NCI-H2196 (cell line): ENCODE data around the gene TCF4.

Experiments used
- DNase-seq: peaks from one replicate; lab custom pipeline; 2025; ENCODE audit not compliant: unreplicated experiment; lab: John Stamatoyannopoulos, UW

The TCF4 gene

GRCh38 chr18:55396267-55396905 is 191.6 kb downstream of the TCF4 start:
- no peak for DNase-seq

DNA sequence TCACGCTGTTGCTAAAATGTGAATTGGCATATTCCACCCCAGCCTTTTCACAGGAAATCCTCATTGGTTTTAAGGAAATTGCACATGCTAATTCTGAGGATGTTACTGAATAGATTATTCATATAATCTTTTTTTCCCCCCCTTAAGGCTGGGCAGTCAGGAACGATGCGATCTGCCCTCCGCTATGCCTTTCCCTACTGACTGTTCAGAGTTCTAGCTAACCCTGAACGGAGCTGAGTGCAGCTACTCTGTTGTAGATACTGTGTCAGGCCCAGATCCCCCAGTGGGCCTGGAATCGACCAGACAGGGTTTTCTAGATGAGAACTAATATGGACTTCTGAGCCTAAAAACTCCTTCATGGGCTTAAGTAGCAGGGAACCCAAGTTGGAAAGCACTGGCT is 192.2 kb downstream of the TCF4 start:
- no peak for DNase-seq

- DNase-seq = no peak
Observed at GRCh38 chr18:55390898-55391297, 197.1 kb downstream of the TCF4 start.

DNA sequence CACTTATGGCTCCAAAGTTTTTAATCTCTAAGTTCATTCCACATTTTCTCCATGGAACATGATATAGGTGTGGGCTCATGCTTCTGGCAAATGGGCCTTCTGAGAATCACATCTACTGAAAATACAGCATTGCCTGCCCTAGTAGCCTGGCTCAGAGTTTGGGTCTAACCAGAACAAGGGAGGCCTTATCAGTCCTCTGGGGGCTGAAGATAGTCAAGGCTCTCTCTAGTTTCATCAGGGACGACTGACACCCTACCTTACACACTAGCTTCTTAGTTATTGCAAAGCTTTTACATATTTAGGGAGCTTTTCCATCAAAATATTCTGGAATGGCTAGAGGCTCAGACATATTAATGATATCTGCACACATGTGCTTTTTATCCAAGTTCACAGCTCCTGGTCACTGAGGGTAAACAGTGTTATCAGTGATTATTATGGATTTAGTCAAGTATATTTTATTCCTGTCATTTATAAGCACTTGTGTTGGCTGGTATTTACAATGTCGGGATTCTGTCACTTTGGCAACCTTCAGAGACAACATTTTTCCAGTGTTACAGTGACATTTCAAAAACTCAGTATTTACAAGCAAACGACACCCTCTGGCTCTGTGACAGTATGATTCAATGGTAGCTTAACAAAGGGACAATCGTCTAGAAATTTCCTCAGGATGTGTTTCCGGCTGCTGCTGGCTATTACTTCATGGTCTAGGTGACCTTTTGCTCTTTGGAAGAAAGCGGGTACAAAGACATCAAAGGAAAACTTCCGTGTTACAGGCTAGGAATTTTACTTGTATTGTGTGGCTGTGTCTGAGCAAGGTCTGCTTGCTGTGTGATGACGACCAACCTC is 200.6 kb downstream of the TCF4 start:
- DNase-seq = no peak

DNA sequence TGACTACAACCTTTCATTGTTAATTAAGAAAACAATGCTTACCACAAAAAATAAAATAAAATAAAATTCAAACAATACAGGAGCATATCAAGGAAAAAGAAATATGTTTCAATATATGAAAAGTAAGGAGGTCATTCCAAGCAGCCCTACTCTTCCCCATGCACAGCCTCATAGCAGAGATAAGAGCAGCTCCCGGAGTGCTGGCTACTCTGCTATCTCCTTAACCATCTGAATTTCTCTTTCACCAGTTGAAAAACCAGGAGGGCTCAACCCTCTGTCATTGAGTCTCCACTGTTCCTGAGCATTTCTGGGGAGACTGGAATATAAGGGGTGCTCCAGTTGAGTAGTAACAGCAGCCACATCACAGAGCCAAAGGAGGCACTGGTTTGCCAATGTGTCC is 201.4 kb downstream of the TCF4 start:
- DNase-seq = no peak

- DNase-seq = no peak
Observed at GRCh38 chr18:55385770-55386169, 202.2 kb downstream of the TCF4 start.

DNA sequence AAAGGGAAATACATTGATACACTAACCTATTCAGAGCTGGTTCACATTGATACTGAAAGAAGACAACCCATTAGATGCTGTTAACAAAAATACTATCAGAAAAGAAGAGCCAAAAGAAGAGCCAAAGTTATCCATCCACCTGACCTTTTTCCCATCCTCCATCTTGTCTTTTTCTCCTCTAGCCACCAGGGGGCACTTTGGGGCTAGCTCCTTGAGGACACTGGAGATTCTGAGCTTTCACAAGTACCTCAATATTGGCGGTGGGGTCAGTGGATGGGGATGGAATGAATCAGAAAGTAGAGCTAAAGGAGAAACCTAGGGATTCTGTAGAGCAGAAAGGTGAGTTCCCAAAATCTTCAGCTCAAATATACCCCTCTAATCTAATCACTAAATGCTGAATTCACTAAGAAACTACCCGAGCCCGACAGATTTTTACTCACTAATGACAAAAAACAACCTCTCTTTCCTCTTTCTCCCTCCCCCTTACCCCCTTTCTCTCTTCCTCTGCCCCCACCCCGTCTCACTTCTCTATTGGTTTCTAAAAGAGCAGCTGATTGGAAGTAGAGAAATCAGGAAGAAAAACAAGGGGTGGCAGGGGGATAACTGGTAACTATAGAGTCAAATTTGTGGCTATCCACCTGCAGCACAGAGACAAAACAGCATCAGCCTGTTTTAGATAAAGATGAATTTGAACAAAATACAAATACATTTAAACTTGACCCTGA is 203.3 kb downstream of the TCF4 start:
- no peak for DNase-seq

DNA sequence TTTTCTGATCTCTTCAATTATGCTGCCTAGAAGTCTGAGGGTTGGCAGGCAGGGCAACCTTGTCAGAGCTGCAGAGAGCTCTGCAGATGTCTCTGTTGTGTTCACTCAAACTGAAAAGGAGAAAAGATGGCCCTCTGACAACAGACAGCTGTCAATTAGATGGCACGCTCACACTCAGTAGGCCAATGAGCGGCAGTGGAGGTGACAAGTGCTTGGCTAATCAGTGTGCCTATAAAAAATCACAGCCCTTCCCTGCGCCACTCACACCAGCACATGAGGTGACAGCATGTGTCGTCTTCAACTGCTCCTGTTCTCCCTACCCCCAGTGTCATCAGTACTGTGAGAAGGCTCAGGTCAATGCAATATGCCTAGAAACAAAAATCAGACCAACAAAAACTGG is 203.9 kb downstream of the TCF4 start:
- no peak for DNase-seq

DNA sequence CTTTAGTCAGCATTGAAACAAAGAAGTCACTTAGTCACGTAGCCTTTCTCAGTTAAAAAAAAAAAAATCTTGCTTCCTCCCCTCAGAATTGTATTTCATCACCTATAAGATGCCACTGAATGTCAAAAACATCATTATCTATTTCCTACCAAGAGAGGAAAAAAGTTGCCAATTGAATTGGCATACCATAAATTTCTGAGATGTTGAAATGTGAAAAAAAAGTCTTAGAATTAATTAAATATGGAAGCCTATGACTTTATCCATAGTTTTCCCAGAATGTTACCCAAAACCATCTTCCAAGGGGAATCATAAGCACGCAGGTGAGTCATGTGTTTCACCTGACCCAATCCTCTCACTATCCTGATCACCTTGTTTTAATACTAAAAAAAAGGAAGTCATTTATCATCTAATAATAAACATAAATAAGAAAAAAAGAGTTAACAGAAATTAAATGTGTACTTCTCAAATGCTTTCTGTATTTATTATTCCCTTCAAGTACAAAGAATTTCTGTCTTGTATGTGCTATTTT is 205.7 kb downstream of the TCF4 start:
- no peak for DNase-seq

- no peak for DNase-seq
Observed at GRCh38 chr18:55381277-55381676, 206.7 kb downstream of the TCF4 start.

DNA sequence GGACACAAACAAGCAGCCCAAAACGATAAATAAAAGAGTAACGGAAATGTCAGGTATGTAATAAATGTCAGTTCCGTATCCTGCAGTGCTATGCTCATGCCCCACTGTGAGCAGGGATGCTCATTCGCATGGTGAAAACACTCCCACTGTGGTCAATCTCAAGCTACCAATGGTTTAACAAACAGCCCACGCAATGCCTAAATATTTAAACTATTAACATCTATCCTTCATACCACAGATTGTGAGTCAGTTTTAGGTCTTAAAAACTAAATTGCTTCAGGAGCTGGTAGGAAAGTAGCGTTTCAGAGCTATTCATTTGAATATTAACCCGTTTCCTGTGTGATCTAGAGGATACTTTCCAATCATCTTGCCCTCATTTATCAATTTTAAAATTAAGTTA is 207.4 kb downstream of the TCF4 start:
- DNase-seq = no peak

GRCh38 chr18:55376387-55376786 is 211.6 kb downstream of the TCF4 start:
- no peak for DNase-seq

DNA sequence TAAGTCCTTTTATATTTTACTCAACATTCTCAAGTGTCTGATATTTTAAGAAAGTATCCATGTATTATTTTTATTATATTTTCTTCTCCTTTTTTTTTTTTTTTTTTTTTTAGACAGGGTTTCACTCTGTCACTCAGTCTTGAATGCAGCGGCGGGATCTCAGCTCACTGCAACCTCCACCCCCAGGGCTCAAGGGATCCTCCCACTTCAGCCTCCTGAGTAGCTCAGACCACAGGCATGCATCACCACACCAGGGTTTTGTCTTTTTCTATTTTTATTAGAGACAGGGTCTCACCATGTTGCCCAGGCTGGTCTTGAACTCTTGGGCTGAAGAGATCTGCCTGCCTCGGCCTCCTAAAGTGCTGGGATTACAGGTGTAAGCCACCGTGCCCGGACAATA is 212.1 kb downstream of the TCF4 start:
- DNase-seq = no peak

DNA sequence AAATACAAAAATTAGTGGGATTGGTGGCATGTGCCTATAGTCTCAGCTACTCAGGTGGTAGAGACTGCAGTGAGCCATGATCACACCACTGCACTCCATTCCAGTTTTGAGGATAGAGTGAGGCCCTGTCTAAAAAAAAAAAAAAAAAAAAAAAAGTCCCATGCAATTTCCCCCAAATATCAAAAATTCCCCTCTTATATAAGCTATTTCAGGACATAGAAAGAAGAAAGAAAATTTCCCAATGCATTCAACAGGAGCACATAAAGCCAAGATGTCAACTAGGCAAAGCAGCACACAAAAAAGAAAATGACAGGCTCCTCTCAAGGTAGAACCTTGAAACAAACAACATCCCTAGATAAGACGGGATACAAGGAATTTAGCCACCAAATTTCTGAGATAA is 213.3 kb downstream of the TCF4 start:
- no peak for DNase-seq

DNA sequence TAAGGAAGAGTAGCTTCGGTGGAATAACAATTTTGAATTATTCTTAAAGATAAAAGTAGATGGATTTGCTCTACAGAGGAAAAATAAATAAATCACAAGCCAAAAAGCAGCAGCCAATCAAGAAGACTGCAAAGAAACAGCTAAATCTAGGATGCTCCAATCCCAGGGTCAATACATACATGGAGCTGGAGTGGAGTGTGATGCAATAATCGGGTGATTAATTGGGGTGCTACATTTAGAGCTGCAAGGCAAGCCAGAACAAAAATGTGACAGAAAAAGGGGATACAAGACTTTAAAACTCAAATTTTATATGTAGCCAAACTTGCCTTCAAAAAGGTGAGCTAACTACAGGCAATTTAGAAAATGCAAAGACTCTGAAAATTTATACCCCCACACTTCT is 215.8 kb downstream of the TCF4 start:
- DNase-seq = no peak

DNA sequence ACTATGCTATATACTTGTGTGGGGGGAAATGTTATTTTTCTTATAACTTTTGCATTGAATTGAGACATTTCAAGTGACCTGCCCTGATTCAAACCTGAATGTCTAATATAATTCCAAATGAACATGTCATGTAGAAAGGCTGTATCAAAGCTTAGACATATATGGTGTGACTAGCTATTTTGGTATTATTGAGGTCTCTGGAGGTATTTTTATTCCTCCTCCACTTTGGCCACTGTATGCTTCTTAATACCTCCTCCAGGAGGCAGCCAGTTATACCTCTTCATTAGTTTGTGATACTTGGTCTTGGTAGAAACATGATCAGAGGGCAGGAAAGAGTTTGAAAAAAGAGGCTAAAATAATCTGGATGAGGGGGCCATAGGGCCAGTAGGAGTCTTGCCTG is 217.1 kb downstream of the TCF4 start:
- DNase-seq = no peak

DNA sequence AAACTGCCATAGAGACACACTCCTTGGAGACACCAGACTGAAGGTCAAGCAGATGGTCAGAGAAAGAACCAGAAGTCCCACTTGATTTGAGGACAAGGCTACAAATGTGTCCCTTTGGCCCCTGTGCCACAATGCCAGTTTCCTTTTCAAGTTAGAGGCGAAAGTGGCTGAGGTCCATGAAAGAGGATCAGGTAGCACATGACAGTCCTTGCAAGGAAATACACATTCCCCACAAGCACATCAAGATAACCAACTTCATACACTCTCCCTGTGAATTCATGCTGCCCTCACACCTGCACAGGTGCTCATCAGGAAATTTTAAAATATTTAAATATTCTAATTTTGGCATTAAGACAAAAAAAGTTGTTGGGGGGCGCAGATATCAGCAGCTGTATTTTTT is 218.6 kb downstream of the TCF4 start:
- DNase-seq = no peak

GRCh38 chr18:55365342-55365741 is 222.7 kb downstream of the TCF4 start:
- no peak for DNase-seq

GRCh38 chr18:55362303-55362702 is 225.7 kb downstream of the TCF4 start:
- no peak for DNase-seq

- DNase-seq = no peak
Observed at GRCh38 chr18:55361492-55362250, 226.3 kb downstream of the TCF4 start.

DNA sequence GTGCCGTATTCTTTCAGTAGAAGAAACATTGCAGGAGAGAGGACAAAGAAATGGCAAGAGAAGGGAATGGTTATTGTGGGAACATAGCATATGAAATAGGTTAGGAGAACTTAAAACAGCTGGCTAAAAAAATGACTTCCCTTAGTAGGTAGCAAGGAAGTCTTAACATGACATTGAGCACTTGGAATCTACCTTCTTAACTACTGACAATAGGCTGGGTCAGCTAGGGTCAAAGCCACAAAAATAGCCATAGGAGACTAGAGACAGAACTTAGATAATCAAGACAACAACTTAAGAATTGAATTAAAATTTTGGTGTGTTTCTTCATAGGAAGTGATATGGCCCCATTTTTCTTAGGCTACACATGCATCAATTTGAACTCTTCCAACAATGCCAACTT is 227.9 kb downstream of the TCF4 start:
- DNase-seq = no peak
